Transverse colon (tissue), 4 donors: ENCODE results near the gene GNAT1.

Source experiments
- CTCF ChIP-seq, 5 experiments: fragments of 200-600 bp in 3 of 5; fragments of 450-650 bp in 2 of 5; sonication (generic) in 3 of 5; IDR thresholded peaks; 1 replicate in 2 of 5; 2 replicates in 3 of 5; pipeline ENCODE4 v1.5.1; 2016 to 2017; ENCODE audit warnings: antibody characterized with exemption in 5 of 5, inconsistent platforms in 3 of 5, mild to moderate bottlenecking in 2 of 5, moderate library complexity in 1 of 5
- POLR2AphosphoS5 ChIP-seq, 3 donors: sonication (generic); formaldehyde crosslinking; IDR thresholded peaks; one replicate each; pipeline ENCODE4 v1.6.1; 2016; ENCODE audit warnings: antibody characterized with exemption in 3 of 3

- TF ChIP-seq CTCF (IDR thresholded peaks at IDR 0.05) (no peak), POLR2AphosphoS5 (IDR thresholded peaks at IDR 0.05) (no peak)
Measured at GRCh38 chr3:50173685-50174516, 17.5 kb upstream of the GNAT1 start.
